HG02571 (cell line): ENCODE measurements around the gene ADAM30.

Experiments used
- ATAC-seq: cut with Tn5 transposase; IDR thresholded peaks from one replicate; pipeline ENCODE4 v1.9.1; 2021; ENCODE audit warnings: mild to moderate bottlenecking, moderate library complexity; ENCODE audit not compliant: unreplicated experiment

Gene ADAM30

GRCh38 chr1:119896303-119896702, at the start of gene ADAM30:
ADAM30 (minus strand) TSS chr1:119896515; CDS start chr1:119896336, 179 bp downstream.
- no peak for ATAC-seq

- no peak for ATAC-seq
Observed at GRCh38 chr1:119943216-119943615, 46.9 kb upstream of the ADAM30 start.

DNA sequence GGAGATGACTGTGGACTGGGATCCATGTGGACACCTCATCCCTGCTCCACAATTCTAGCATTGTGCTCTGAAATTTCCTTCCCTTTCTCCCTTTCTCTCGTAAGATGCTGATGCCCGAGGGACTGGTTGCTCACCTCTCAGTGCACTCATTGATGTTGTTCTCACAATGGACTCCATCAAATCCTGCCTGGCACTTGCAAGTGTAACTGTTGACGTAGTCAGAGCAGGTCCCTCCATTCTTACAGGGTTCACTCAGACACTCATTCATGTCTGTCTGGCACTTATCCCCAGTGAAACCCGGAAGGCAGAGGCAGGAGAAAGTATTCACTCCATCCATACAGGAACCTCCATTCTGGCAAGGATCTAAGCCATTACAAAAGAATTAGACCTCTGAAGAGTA, 45.1 kb upstream of the ADAM30 start:
- no peak for ATAC-seq

DNA sequence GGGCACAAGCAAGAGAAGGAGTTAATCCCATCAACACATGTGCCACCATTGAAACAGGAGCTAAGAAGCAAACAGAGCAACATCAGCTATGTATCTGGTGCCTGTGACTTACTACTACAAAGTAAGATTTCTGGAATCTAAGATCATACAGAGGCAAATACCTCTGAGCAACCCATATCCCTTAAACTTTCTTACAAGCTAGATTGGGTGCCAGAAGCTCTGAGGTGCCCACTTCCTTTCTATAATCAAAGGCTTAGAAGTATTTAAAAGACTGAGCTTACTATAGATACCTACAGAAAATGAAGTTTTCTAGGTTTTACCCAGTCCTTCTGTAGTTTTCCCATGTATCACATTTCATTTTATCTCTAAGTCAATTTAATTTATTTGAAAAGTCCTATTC, 44.4 kb upstream of the ADAM30 start:
- ATAC-seq = no peak

DNA sequence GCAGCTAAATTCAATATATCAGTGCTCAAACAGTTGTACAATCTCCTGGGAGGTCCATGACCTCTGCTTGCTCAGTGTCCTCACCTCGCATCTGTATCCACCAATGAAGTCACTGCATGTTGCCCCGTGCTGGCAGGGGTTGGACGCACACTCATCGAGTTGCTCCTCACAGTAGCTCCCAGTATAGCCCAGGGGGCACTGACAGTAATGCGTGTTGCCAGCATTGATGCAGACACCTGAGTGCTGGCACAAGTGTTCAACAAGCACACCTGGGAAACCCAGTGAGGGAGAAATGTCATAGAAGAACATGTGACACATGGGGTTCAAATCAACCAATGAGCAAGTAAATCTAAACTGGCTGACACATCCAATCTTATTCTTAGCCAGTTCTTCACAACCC, 40.9 kb upstream of the ADAM30 start:
- ATAC-seq = no peak

DNA sequence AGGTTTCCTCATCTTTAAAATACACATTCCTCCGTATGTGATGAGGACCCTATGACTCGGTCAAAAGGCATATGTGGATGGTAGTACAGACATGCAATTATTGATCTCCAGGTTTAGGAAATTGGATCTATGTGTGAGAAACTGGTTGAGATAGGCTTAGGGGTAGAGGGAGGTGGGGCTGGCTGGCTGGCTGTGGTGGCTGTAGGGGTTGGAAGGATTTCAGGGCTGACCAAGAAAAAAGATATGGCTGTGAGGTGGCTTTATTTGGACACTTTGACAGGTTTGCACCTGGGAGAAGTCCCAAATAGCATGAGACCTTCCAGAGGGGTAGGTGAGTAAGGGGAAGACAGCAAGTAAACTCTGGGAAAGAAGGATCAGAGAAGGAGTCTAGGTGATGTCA, 39.6 kb upstream of the ADAM30 start:
- ATAC-seq = no peak

DNA sequence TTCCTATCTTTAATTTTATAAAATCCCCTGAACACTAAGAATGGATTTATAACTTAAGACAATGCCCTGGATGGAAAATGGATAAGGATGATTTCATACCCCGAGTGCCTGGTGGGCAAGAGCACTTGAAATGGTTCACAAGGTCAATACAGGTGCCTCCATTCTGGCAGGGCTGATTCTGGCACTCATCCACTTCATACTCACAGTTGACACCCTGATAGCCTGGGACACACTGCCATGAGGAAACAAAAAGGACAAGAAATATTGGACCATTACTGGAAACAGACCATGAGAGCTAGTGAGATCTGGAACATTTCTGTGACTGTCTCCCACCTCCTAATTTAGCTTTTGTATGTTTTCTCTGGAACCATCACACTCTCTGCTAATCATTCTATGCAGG, 39.1 kb upstream of the ADAM30 start:
- no peak for ATAC-seq

- no peak for ATAC-seq
Observed at GRCh38 chr1:119933397-119933796, 37.1 kb upstream of the ADAM30 start.

DNA sequence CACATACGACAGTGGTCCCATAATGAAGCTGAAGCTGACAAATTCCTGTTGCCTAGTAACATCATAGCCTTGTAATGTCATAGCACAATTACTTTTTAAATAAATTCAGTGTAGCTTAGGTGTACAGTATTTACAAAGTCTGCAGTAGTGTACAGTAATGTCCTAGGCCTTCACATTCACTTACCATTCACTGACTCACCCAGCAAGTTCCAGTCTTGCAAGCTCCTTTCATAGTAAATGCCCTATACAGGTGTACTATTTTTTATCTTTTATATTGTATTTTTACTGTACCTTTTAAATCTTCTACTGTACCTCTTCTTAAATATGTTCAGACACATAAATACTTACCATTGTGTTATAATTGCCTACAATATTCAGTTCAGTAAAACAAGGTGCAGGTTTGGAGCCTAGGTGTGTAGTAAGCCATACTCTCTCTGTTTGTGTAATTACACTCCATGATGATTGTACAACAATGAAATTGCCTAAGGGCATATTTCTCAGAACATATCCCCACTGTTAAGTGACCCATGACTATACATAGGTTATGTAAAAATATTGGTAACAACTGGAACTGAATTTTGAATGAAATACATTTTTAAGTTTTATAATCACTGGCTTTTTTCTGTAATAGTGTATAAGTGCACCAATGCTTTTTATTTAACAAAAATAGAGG, 33.5 kb upstream of the ADAM30 start:
- ATAC-seq = no peak

GRCh38 chr1:119926553-119926952, 30.2 kb upstream of the ADAM30 start:
- no peak for ATAC-seq

DNA sequence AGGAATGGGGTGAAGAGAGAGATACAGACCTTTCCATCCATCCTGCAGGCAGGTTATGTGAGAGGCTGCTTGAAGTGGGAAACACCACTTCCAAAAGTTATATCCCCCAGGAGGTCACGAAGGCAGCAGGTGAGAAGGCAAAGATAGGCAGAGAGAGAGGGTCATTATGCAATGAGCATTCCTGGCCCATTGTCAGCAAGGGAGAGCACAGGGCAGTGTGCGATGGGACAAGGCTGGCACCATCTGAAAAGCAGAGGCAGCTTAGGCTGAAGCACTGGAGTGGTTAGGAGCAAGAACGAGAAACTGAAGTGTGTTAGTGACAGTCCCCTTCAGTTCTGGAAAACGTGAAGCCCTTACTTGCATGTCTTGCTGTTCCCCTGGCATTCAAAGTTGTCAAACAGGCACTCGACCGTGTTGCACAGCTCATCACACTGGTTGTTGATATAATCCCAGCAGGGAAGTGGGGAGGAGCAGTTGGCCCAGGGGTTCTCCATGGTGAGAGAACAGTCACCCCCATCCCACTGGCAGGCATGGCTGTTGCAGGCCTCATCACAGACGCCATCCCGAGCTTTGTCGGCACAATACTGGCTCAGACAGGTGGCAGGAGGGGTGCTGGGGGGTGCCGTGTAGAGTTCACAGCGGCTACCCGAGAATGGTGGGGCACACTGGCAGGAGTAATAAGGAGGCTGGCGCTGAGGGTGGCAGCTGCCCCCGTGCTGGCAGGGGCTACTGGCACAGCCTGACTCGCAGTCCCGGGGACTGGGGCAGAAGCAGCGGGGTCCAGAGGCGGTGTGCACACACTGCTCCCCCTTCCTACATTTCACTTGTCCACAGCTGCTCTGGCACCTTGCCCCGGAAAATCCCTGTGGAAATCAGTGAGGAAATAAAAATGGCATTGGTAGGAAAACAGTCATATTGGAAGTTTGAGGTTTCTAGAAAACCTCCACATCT, 28.9 kb upstream of the ADAM30 start:
- no peak for ATAC-seq

- ATAC-seq = no peak
Observed at GRCh38 chr1:119920104-119920968, 24.0 kb upstream of the ADAM30 start.

DNA sequence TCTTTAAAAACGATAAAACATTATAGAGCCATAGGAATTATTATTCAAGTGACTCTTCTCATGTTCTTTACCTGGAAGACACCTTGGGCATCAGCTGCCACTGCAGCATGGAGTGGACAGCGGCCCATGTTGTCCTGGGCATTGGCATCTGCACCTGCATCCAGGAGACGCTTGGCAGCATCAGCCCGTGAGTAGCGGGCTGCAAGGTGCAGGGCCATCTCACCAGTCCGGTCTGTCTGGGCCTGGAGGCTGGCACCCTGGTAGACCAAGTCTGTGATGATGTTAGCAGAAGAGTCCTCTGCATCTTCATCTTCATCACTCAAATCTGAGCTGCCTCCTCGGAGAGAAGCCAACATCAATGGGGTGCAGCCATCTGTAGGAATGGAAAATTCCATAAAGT, 22.9 kb upstream of the ADAM30 start:
- ATAC-seq = no peak

DNA sequence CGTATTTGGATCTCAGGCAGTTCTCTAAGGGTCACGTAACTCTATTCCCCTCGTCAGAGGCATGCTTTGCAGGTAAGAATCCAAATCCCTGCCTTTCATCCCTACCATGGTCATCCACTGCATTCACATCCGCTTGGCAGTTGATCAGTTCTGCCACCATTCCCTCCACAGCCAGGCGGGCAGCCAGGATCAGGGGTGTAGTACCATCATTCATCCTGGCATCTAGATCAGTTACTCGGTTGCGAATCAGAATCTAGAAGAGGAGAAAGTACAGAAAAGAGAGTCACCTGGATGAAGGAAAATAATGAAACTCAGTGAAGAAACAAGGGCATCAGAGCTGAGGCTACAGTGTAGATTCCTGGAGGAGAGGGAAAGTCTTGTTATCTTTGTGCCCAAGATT, 22.0 kb upstream of the ADAM30 start:
- ATAC-seq = no peak

DNA sequence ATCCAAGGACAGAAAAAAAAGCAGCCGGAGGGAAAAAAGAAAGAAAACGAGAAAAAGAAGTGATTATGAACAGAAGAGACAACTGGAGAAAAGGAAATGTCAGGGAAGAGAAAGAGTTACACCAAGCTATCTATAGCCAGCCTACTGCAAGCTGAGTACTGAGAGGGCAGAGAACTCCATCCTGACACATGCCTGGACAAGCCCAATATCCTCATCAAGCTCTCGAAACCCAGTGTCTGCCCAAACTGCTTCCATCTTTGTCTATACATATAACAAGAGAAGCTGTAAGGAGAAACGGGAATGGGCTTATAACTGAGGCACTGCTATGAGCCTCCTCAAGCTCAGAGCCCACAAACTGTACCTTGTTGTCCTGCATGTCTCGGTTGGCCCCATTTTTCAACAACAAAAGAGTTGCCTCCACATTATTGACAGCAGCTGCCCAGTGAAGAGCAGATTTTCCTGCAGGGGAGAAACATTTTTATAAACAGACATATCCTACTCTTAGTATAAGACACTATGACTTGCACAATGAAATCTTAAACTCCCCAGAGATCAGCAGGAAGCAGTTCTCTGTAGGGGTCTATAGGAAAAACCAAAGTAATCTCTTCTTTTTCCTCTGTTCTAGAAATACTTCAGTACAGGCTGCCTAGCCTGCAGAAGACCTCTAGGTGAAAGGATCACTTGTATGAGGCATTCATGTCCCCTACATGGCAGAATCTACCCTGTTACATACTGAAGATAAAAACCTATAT, 21.2 kb upstream of the ADAM30 start:
- no peak for ATAC-seq

- no peak for ATAC-seq
Observed at GRCh38 chr1:119915517-119915916, 19.2 kb upstream of the ADAM30 start.

DNA sequence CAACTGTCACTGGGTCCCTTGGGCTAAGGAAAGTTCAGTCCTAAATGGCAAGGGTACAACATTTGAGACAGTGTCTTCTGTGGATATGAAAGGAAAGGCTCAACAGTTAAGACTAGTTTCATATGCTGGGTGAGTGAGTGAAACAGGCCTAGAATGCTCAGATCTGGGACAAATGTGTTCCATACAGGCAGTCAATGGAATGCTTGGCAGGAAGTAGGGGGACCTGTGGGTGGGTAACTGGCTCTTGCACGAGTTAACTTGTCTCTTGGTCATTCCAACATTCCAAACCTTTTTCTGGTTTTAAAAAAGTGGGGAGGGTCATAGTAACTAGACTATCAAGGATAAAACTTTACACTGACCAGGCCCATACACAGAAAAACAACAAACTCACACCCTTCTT, 17.8 kb upstream of the ADAM30 start:
- no peak for ATAC-seq

DNA sequence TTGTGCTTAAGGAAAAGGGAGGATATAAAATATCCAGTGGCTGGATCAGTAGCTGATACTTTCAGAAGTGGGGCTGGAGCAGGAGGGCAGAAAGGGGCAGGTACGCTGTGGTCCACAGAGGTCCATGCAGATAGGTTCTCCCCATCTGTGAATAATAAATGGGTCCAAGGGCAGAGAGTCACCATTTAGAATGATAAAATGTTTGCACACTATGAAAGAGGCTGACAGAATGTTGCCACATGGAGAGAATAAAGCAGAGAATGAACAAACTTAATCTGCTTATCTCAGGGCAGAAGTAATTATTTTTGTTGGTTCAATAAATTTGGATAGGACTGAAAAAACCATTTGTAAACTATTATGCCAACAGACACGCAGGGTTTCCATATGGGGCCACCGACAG, 16.6 kb upstream of the ADAM30 start:
- no peak for ATAC-seq

DNA sequence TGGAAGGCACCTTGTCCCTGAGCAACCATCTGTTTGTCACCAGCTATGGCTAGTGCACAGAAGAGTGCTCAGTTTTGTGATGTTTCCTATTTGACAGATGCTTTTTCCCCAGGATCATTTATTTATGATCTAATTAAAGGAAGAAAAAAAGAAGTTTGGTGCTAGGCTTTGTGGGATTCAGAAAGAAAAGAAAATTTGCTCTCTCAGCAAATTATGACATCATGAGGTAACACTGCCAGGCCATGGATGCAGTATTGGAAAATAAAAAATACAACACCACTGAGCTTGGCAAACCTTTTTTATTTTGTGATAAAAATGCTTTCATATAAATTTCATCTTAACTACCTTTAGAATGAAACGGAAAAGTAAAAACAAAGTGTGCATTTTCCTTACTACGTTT, 15.5 kb upstream of the ADAM30 start:
- no peak for ATAC-seq

GRCh38 chr1:119910618-119911017, 14.3 kb upstream of the ADAM30 start:
- no peak for ATAC-seq
